Trophoblast cell (in vitro differentiated cells and primary cell): Measurements from ENCODE around the gene SPRED3.

Source experiments
- DNase-seq, 2 donors: peaks; one replicate each; pipeline ENCODE4 v3.0.0-alpha.2; 2016
- H2AFZ ChIP-seq: 2 replicates; pipeline ENCODE4 v1.6.1; 2013; ENCODE audit warnings: low read length, moderate library complexity, mild to moderate bottlenecking; ENCODE audit not compliant: insufficient read depth, poor library complexity
- H2AK5ac ChIP-seq: 2 replicates; pipeline ENCODE4 v1.6.1; 2013; ENCODE audit warnings: mild to moderate bottlenecking, low read length
- H2BK120ac ChIP-seq: 2 replicates; pipeline ENCODE4 v1.6.1; 2013; ENCODE audit warnings: low read length, mild to moderate bottlenecking, moderate library complexity; ENCODE audit not compliant: insufficient read depth, poor library complexity
- H2BK12ac ChIP-seq: 2 replicates; pipeline ENCODE4 v1.6.1; 2013; ENCODE audit warnings: mild to moderate bottlenecking, low read length, moderate library complexity
- H2BK5ac ChIP-seq: 2 replicates; pipeline ENCODE4 v1.6.1; 2013; ENCODE audit warnings: low read length, low read depth, moderate library complexity, mild to moderate bottlenecking; ENCODE audit not compliant: poor library complexity
- H3K14ac ChIP-seq: 2 replicates; pipeline ENCODE4 v1.6.1; 2013; ENCODE audit warnings: mild to moderate bottlenecking, low read length
- H3K18ac ChIP-seq: 2 replicates; pipeline ENCODE4 v1.6.1; 2013; ENCODE audit warnings: mild to moderate bottlenecking, low read length
- H3K23ac ChIP-seq: 2 replicates; pipeline ENCODE4 v1.6.1; 2013; ENCODE audit warnings: low read length
- H3K27ac ChIP-seq: 2 replicates; pipeline ENCODE4 v1.5.1; 2013; ENCODE audit warnings: low read depth, mild to moderate bottlenecking, inconsistent platforms, low read length, moderate library complexity
- H3K27me3 ChIP-seq: 2 replicates; pipeline ENCODE4 v1.6.1; 2013; ENCODE audit warnings: inconsistent platforms, mild to moderate bottlenecking, low read length, moderate library complexity; ENCODE audit not compliant: insufficient read depth
- H3K36me3 ChIP-seq, 2 experiments: 1 replicate in 1 of 2; 2 replicates in 1 of 2; pipeline ENCODE4 v1.6.1; 2013; ENCODE audit warnings: low read length in 2 of 2, mild to moderate bottlenecking in 2 of 2, moderate library complexity in 1 of 2; ENCODE audit not compliant: insufficient read depth in 2 of 2, control insufficient read depth in 1 of 2
- H3K4ac ChIP-seq: 2 replicates; pipeline ENCODE4 v1.6.1; 2013; ENCODE audit warnings: low read depth, mild to moderate bottlenecking, low read length, moderate library complexity
- H3K4me1 ChIP-seq, 2 experiments: 1 replicate in 1 of 2; 2 replicates in 1 of 2; pipeline ENCODE4 v1.6.1; 2013; ENCODE audit warnings: low read length in 2 of 2, mild to moderate bottlenecking in 2 of 2, moderate library complexity in 1 of 2; ENCODE audit not compliant: insufficient read depth in 2 of 2, control insufficient read depth in 1 of 2
- H3K4me2 ChIP-seq: 2 replicates; pipeline ENCODE4 v1.6.1; 2013; ENCODE audit warnings: inconsistent platforms, mild to moderate bottlenecking, low read length, moderate library complexity
- H3K4me3 ChIP-seq: 2 replicates; pipeline ENCODE4 v1.5.1; 2013; ENCODE audit warnings: mild to moderate bottlenecking, low read depth, low read length, inconsistent platforms
- H3K79me1 ChIP-seq: one replicate; pipeline ENCODE4 v1.6.1; 2013; ENCODE audit warnings: low read length
- H3K79me2 ChIP-seq: 2 replicates; pipeline ENCODE4 v1.6.1; 2013; ENCODE audit warnings: low read length, mild to moderate bottlenecking; ENCODE audit not compliant: control insufficient read depth, insufficient read depth, poor library complexity
- H3K9ac ChIP-seq: 2 replicates; pipeline ENCODE4 v1.6.1; 2013; ENCODE audit warnings: mild to moderate bottlenecking, low read length
- H3K9me3 ChIP-seq: 2 replicates; pipeline ENCODE4 v1.6.1; 2013; ENCODE audit warnings: low read depth, mild to moderate bottlenecking, control low read depth, inconsistent platforms, low read length; ENCODE audit not compliant: insufficient read depth
- H4K12ac ChIP-seq: 2 replicates; pipeline ENCODE4 v1.6.1; 2013; ENCODE audit warnings: low read depth, mild to moderate bottlenecking, low read length, moderate library complexity
- H4K8ac ChIP-seq: 2 replicates; pipeline ENCODE4 v1.6.1; 2013; ENCODE audit warnings: low read depth, mild to moderate bottlenecking, low read length, moderate library complexity
- H4K91ac ChIP-seq: one replicate; pipeline ENCODE4 v1.6.1; 2013; ENCODE audit warnings: low read depth, mild to moderate bottlenecking, low read length, moderate library complexity
- WGBS: extraction: QIAGEN DNeasy Blood & Tissue Kit; methylation state at CpG from one replicate; pipeline ENCODE4 v1.1.7; 2013; ENCODE audit warnings: missing lambda C conversion rate; ENCODE audit not compliant: insufficient read length, insufficient coverage; ENCODE audit errors: extremely low coverage; 5-methylcytosine and 5-hydroxymethylcytosine counted together

Gene SPRED3

GRCh38 chr19:38358071-38358470 lies 30.4 kb upstream of the SPRED3 start:
- Histone ChIP-seq H4K91ac (no peak overlapping the region), H3K23ac (no peak overlapping the region), H3K79me1 (peaks cover 4% of the 10 kb centered on the region), H3K4ac (no peak overlapping the region), H3K18ac (no peak overlapping the region), H3K9me3 (no peaks in the 10 kb centered on the region), H2BK5ac (no peak overlapping the region), H3K36me3 (no peaks in the 10 kb centered on the region), H3K4me3 (no peak overlapping the region), H3K4me1 (peaks cover 4 to 9% of the 10 kb centered on the region in 2 experiments), H3K27me3 (peaks cover 3% of the 10 kb centered on the region), H4K12ac (no peak overlapping the region), H3K9ac (no peak overlapping the region), H2BK120ac (no peak overlapping the region), H2BK12ac (no peak overlapping the region), H3K27ac (no peak overlapping the region), H3K14ac (no peak overlapping the region), H2AFZ (no peak overlapping the region), H4K8ac (no peak overlapping the region), H2AK5ac (no peak overlapping the region), H3K4me2 (no peak overlapping the region), H3K79me2 (no peaks in the 10 kb centered on the region)
- WGBS: no CpG with 5 or more reads among the region's 5 CpGs
- DNase-seq: no peak

GRCh38 chr19:38359242-38360021 lies 29.1 kb upstream of the SPRED3 start:
- no peak overlapping the region for H3K9ac ChIP-seq
- H2BK120ac ChIP-seq: no peak overlapping the region
- no peak overlapping the region for H2AFZ ChIP-seq
- no peak overlapping the region for H2BK12ac ChIP-seq
- no peak overlapping the region for H4K8ac ChIP-seq
- H3K79me2 ChIP-seq: no peaks in the 10 kb centered on the region
- H3K4me2 ChIP-seq: no peak overlapping the region
- H3K14ac ChIP-seq: no peak overlapping the region
- no CpG with 5 or more reads among the region's 18 CpGs for WGBS
- peaks cover 3% of the 10 kb centered on the region for H3K27me3 ChIP-seq
- no peak overlapping the region for H3K18ac ChIP-seq
- no peak overlapping the region for H2AK5ac ChIP-seq
- no peak overlapping the region for H3K27ac ChIP-seq
- no peak overlapping the region for H2BK5ac ChIP-seq
- no peak overlapping the region for H3K4ac ChIP-seq
- no peak overlapping the region for H3K23ac ChIP-seq
- H3K9me3 ChIP-seq: no peaks in the 10 kb centered on the region
- H3K4me3 ChIP-seq: no peak overlapping the region
- no peak overlapping the region for H4K12ac ChIP-seq
- peaks cover 4 to 9% of the 10 kb centered on the region in 2 experiments for H3K4me1 ChIP-seq
- no peaks in the 10 kb centered on the region for H3K36me3 ChIP-seq
- no peak overlapping the region for H4K91ac ChIP-seq
- no peak for DNase-seq
- peaks cover 4% of the 10 kb centered on the region for H3K79me1 ChIP-seq

GRCh38 chr19:38360351-38360750 lies 28.1 kb upstream of the SPRED3 start:
- no peak overlapping the region for H2BK120ac ChIP-seq
- H3K14ac ChIP-seq: no peak overlapping the region
- peaks cover 4% of the 10 kb centered on the region for H3K79me1 ChIP-seq
- H2BK12ac ChIP-seq: no peak overlapping the region
- H3K9me3 ChIP-seq: peaks cover 4% of the 10 kb centered on the region
- H3K4me1 ChIP-seq: peaks cover 4 to 9% of the 10 kb centered on the region in 2 experiments
- no peak overlapping the region for H4K8ac ChIP-seq
- H4K91ac ChIP-seq: no peak overlapping the region
- H3K4me2 ChIP-seq: no peak overlapping the region
- no peak overlapping the region for H3K9ac ChIP-seq
- H3K79me2 ChIP-seq: no peaks in the 10 kb centered on the region
- H4K12ac ChIP-seq: no peak overlapping the region
- H3K36me3 ChIP-seq: no peaks in the 10 kb centered on the region
- H2AK5ac ChIP-seq: no peak overlapping the region
- no CpG with 5 or more reads among the region's 9 CpGs for WGBS
- H3K23ac ChIP-seq: no peak overlapping the region
- H2BK5ac ChIP-seq: no peak overlapping the region
- no peak overlapping the region for H3K27ac ChIP-seq
- no peak overlapping the region for H3K4ac ChIP-seq
- peaks cover 3% of the 10 kb centered on the region for H3K27me3 ChIP-seq
- H3K4me3 ChIP-seq: no peak overlapping the region
- H3K18ac ChIP-seq: no peak overlapping the region
- H2AFZ ChIP-seq: no peak overlapping the region
- DNase-seq: no peak

- H3K14ac ChIP-seq: no peak overlapping the region
- H3K79me1 ChIP-seq: peaks cover 4% of the 10 kb centered on the region
- no peak overlapping the region for H4K8ac ChIP-seq
- no peak overlapping the region for H2AK5ac ChIP-seq
- H2BK120ac ChIP-seq: no peak overlapping the region
- no peak overlapping the region for H3K23ac ChIP-seq
- H3K4me3 ChIP-seq: peak overlapping the region; percentile 66
- no peak overlapping the region for H4K12ac ChIP-seq
- peaks cover 3% of the 10 kb centered on the region for H3K27me3 ChIP-seq
- DNase-seq: no peak
- no peak overlapping the region for H3K18ac ChIP-seq
- no peak overlapping the region for H3K27ac ChIP-seq
- H2BK5ac ChIP-seq: no peak overlapping the region
- no CpG with 5 or more reads among the region's 23 CpGs for WGBS
- H3K36me3 ChIP-seq: no peaks in the 10 kb centered on the region
- peaks cover 4% of the 10 kb centered on the region for H3K9me3 ChIP-seq
- no peak overlapping the region for H3K9ac ChIP-seq
- H4K91ac ChIP-seq: no peak overlapping the region
- H3K4me2 ChIP-seq: peak overlapping the region; percentile 94
- no peak overlapping the region for H2BK12ac ChIP-seq
- H3K79me2 ChIP-seq: no peaks in the 10 kb centered on the region
- H2AFZ ChIP-seq: peak overlapping the region; percentile 38
- H3K4me1 ChIP-seq: peaks cover 4 to 9% of the 10 kb centered on the region in 2 experiments
- H3K4ac ChIP-seq: no peak overlapping the region
Measured at GRCh38 chr19:38360839-38361631, 27.5 kb upstream of the SPRED3 start.
